ENCODE results near the gene PLCB4.

DNA sequence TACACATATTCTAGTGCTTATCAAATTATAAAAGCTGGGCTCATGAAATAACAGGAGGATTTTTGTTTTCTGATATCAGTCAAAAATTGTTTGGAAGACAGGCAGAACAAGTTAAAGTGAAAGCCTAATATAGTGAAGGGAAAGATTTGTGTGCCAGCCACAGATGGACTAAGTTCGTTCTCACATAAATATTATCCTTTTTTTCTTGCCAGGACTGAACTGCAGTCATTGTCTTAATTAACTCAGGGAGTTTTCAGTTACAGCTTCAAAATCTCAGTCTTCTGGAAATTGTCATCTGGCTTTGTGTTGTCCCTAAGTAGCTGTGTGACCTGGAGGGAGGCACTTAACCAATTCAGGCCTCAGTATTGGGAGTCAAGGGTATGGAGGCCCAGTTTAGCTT is 40.7 kb downstream of the PLCB4 start:
- TF ChIP-seq, protein P1, sequence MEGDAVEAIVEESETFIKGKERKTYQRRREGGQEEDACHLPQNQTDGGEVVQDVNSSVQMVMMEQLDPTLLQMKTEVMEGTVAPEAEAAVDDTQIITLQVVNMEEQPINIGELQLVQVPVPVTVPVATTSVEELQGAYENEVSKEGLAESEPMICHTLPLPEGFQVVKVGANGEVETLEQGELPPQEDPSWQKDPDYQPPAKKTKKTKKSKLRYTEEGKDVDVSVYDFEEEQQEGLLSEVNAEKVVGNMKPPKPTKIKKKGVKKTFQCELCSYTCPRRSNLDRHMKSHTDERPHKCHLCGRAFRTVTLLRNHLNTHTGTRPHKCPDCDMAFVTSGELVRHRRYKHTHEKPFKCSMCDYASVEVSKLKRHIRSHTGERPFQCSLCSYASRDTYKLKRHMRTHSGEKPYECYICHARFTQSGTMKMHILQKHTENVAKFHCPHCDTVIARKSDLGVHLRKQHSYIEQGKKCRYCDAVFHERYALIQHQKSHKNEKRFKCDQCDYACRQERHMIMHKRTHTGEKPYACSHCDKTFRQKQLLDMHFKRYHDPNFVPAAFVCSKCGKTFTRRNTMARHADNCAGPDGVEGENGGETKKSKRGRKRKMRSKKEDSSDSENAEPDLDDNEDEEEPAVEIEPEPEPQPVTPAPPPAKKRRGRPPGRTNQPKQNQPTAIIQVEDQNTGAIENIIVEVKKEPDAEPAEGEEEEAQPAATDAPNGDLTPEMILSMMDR (IDR thresholded peaks at IDR 0.05) = no peak
- TF ChIP-seq POLR2A (IDR thresholded peaks at IDR 0.05) = no peak

All from testis (tissue), 2 donors.